Measurements from ENCODE around the gene TMEM270.

DNA sequence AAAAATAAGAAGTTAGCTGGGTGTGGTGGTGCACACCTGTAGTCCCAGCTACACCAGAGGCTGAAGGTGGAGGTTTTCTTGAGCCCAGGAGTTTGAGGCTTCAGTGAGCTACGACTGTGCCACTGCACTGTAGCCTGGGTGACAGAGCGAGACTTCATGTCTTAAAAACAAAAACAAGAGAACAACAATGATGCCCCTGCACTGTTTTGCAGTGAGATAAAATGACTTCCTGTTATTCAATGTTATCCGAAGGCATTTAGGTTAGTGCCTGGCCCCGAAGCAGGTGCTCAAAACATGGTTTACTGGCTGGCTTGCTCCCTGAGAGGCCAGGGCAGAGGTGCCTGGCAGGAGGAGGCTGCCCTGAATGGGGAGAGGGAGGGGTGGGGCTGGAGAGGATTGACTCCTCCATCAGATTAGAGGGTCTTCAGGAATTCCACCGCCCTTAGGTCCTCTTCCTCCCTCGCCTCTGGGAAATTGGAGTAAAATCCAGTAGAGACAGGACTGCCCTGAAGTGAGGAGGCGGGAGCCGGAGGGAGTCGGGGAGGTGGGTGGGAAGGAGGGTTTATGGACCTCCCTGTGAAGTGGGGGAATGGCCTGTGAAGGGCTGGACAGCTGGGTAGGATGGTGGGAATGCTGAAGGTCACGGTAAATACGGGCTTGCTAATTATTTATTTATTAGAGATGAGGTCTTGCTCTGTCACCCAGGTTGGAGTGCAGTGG lies 36.9 kb upstream of the TMEM270 start:
- TF ChIP-seq, protein P1, sequence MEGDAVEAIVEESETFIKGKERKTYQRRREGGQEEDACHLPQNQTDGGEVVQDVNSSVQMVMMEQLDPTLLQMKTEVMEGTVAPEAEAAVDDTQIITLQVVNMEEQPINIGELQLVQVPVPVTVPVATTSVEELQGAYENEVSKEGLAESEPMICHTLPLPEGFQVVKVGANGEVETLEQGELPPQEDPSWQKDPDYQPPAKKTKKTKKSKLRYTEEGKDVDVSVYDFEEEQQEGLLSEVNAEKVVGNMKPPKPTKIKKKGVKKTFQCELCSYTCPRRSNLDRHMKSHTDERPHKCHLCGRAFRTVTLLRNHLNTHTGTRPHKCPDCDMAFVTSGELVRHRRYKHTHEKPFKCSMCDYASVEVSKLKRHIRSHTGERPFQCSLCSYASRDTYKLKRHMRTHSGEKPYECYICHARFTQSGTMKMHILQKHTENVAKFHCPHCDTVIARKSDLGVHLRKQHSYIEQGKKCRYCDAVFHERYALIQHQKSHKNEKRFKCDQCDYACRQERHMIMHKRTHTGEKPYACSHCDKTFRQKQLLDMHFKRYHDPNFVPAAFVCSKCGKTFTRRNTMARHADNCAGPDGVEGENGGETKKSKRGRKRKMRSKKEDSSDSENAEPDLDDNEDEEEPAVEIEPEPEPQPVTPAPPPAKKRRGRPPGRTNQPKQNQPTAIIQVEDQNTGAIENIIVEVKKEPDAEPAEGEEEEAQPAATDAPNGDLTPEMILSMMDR (IDR thresholded peaks at IDR 0.05), result no peak
- TF ChIP-seq POLR2A (IDR thresholded peaks at IDR 0.05) (no peak), EP300 (IDR thresholded peaks at IDR 0.05) (no peak)
